Measurements from ENCODE around the gene GRHPR. TPM values are rescaled to one million over a fixed set of nuclear protein-coding genes. Genes with fewer than 3 reads are reported as not detected.

The GRHPR gene
- total and polyA plus RNA-seq, 4 donors, result 125 to 524 (median 294) TPM

DNA sequence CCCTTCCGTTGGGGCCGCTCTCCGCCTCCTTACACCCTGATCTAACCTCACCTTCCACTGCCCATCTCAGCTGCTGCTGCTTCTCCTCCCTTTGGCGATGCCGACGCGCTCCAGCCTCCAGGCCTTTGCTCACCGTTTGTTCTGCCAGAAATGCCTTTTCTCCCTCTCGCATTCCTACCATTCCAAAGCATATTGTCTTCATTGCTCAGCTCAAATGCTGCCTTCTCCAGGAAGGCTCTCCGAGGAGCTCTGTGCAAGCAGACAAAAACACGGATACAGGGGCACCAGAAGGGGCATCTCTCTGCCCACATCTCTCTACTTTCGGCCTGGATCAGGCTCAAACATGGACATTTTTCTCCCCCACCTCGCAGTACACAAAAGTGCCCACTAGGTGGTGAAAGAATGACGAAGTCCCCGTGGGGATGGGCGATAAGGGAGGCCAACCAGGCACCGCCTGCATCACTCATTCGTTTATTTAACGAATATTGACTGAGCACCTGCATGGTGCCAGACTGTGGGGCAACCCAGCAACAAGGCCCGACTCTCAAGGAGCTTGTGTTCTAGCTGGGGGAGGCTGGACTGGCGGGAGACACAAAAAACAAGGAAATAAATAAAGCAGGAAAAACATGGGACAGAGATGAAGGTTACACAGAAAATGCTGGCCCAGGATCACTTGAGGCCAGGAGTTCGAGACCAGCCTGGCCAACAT, 7.3 kb upstream of the GRHPR start:
- Histone ChIP-seq H3K27ac (ENCODE audit: low read depth in 1 of 2, low read length in 2 of 2) (peak overlapping the region in 1 of 2 donors; percentile 35), H3K4me1 (ENCODE audit: control insufficient read depth in 4 of 4, insufficient read depth in 4 of 4, low read length in 3 of 4) (peaks cover 18 to 42% (median 33%) of the 10 kb centered on the region in 4 donors), H3K9me3 (ENCODE audit: control insufficient read depth in 4 of 4, low read length in 3 of 4) (no peaks in the 10 kb centered on the region), H3K4me3 (ENCODE audit: low read depth in 1 of 3, low read length in 3 of 3) (no peak overlapping the region), H3K36me3 (ENCODE audit: control insufficient read depth in 4 of 4, insufficient read depth in 3 of 4, low read depth in 1 of 4, low read length in 3 of 4) (no peaks in the 10 kb centered on the region), H3K9ac (ENCODE audit: low read depth in 1 of 2, low read length in 2 of 2) (no peak overlapping the region), H3K27me3 (ENCODE audit: control insufficient read depth in 4 of 4, insufficient read depth in 4 of 4, low read length in 3 of 4) (no peaks in the 10 kb centered on the region)
- DNase-seq (ENCODE audit: low spot score), result peak; percentile 82
- 23% methylated on average over 22 of the region's 22 CpGs for WGBS
- TF ChIP-seq TAF1 (conservative IDR thresholded peaks at IDR 0.05), result no peak
- TF ChIP-seq, protein P1, sequence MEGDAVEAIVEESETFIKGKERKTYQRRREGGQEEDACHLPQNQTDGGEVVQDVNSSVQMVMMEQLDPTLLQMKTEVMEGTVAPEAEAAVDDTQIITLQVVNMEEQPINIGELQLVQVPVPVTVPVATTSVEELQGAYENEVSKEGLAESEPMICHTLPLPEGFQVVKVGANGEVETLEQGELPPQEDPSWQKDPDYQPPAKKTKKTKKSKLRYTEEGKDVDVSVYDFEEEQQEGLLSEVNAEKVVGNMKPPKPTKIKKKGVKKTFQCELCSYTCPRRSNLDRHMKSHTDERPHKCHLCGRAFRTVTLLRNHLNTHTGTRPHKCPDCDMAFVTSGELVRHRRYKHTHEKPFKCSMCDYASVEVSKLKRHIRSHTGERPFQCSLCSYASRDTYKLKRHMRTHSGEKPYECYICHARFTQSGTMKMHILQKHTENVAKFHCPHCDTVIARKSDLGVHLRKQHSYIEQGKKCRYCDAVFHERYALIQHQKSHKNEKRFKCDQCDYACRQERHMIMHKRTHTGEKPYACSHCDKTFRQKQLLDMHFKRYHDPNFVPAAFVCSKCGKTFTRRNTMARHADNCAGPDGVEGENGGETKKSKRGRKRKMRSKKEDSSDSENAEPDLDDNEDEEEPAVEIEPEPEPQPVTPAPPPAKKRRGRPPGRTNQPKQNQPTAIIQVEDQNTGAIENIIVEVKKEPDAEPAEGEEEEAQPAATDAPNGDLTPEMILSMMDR (IDR thresholded peaks at IDR 0.05; ENCODE audit: low read depth, low read length, missing input control), result peak; percentile 92
- TF ChIP-seq EGR1 (IDR thresholded peaks at IDR 0.05; ENCODE audit: low read depth in 2 of 2), result no peak
- TF ChIP-seq RXRA (IDR thresholded peaks at IDR 0.05), result peak; percentile 74 to 77
- TF ChIP-seq HNF4A (conservative IDR thresholded peaks at IDR 0.05), result peak; percentile 63 to 65
- no peak for TF ChIP-seq FOXA1 (IDR thresholded peaks at IDR 0.05)
- TF ChIP-seq RAD21 (IDR thresholded peaks at IDR 0.05), result peak; percentile 95
- TF ChIP-seq HNF4G (IDR thresholded peaks at IDR 0.05), result no peak
- peak; percentile 73 for TF ChIP-seq FOXA2 (IDR thresholded peaks at IDR 0.05)
- TF ChIP-seq GABPA (IDR thresholded peaks at IDR 0.05 in 1 of 2, conservative IDR thresholded peaks at IDR 0.05 in 1 of 2), result peak in 1 of 2 donors; percentile 22
- TF ChIP-seq, protein P2, sequence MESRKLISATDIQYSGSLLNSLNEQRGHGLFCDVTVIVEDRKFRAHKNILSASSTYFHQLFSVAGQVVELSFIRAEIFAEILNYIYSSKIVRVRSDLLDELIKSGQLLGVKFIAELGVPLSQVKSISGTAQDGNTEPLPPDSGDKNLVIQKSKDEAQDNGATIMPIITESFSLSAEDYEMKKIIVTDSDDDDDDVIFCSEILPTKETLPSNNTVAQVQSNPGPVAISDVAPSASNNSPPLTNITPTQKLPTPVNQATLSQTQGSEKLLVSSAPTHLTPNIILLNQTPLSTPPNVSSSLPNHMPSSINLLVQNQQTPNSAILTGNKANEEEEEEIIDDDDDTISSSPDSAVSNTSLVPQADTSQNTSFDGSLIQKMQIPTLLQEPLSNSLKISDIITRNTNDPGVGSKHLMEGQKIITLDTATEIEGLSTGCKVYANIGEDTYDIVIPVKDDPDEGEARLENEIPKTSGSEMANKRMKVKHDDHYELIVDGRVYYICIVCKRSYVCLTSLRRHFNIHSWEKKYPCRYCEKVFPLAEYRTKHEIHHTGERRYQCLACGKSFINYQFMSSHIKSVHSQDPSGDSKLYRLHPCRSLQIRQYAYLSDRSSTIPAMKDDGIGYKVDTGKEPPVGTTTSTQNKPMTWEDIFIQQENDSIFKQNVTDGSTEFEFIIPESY (IDR thresholded peaks at IDR 0.05), result no peak
- peak; percentile 58 for TF ChIP-seq YY1 (IDR thresholded peaks at IDR 0.05)
- TF ChIP-seq, protein P3, sequence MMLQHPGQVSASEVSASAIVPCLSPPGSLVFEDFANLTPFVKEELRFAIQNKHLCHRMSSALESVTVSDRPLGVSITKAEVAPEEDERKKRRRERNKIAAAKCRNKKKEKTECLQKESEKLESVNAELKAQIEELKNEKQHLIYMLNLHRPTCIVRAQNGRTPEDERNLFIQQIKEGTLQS (IDR thresholded peaks at IDR 0.05), result peak; percentile 19
- TF ChIP-seq, protein P4, sequence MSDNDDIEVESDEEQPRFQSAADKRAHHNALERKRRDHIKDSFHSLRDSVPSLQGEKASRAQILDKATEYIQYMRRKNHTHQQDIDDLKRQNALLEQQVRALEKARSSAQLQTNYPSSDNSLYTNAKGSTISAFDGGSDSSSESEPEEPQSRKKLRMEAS (IDR thresholded peaks at IDR 0.05), result no peak
- TF ChIP-seq NR2F2 (IDR thresholded peaks at IDR 0.05), result no peak
- peak; percentile 49 for TF ChIP-seq SP1 (IDR thresholded peaks at IDR 0.05)
- TF ChIP-seq JUND (IDR thresholded peaks at IDR 0.05), result peak in 1 of 2 donors; percentile 17

DNA sequence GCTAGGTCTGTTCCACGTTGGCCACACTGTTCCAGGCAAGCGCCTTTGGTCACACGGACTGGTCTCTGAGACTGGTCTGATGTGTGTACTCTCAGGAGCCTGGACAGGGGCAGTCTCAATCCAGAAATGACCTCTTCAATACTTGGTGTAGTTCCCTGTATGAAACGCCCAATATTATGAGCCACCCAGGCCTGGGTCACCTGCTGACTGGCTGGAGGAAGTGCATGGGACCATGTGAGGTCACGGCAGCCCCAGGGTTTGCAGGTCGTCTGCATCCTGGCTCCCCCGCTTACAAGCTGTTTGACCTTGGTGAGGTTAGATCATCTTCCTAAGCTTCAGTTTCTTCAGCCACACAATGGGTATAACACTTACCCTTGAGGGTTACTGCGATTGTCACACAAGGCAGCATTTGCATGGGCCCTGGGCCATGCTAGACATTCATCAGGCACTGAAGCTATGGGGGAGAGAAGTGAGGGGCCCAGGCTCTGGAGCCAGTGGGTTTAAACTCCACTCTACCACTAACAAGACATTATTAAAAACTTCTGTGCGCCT, 5.2 kb upstream of the GRHPR start:
- Histone ChIP-seq H3K4me3 (ENCODE audit: low read depth in 1 of 3, low read length in 3 of 3) (no peak overlapping the region), H3K36me3 (ENCODE audit: control insufficient read depth in 4 of 4, insufficient read depth in 3 of 4, low read depth in 1 of 4, low read length in 3 of 4) (no peaks in the 10 kb centered on the region), H3K9me3 (ENCODE audit: control insufficient read depth in 4 of 4, low read length in 3 of 4) (no peaks in the 10 kb centered on the region), H3K9ac (ENCODE audit: low read depth in 1 of 2, low read length in 2 of 2) (peak overlapping the region in 1 of 2 donors; percentile 38), H3K27ac (ENCODE audit: low read depth in 1 of 2, low read length in 2 of 2) (peak overlapping the region; percentile 71 to 82), H3K4me1 (ENCODE audit: control insufficient read depth in 4 of 4, insufficient read depth in 4 of 4, low read length in 3 of 4) (peaks cover 21 to 52% (median 44%) of the 10 kb centered on the region in 4 donors), H3K27me3 (ENCODE audit: control insufficient read depth in 4 of 4, insufficient read depth in 4 of 4, low read length in 3 of 4) (no peaks in the 10 kb centered on the region)
- WGBS, result 56% methylated on average over 9 of the region's 9 CpGs
- peak; percentile 63 for TF ChIP-seq SP1 (IDR thresholded peaks at IDR 0.05)
- TF ChIP-seq RXRA (IDR thresholded peaks at IDR 0.05), result peak; percentile 52 to 87
- no peak for TF ChIP-seq JUND (IDR thresholded peaks at IDR 0.05)
- no peak for DNase-seq (ENCODE audit: low spot score)

All from liver (tissue), 9 donors.